ENCODE data around the gene ALX4.

ALX4 gene

GRCh38 chr11:44335919-44336318 lies 26.0 kb upstream of the ALX4 start:
- no peak for FAIRE-seq
- no peak for DNase-seq (ENCODE audit: insufficient read length, low spot score)

- DNase-seq (ENCODE audit: insufficient read length, low spot score) (no peak), FAIRE-seq (no peak)
Observed at GRCh38 chr11:44335052-44335760, 25.3 kb upstream of the ALX4 start.

GRCh38 chr11:44334356-44335004 lies 24.5 kb upstream of the ALX4 start:
- no peak for FAIRE-seq
- DNase-seq (ENCODE audit: insufficient read length, low spot score) = no peak

GRCh38 chr11:44333271-44334218 lies 23.6 kb upstream of the ALX4 start:
- FAIRE-seq = no peak
- no peak for DNase-seq (ENCODE audit: insufficient read length, low spot score)

- DNase-seq (ENCODE audit: insufficient read length, low spot score) = no peak
- FAIRE-seq = no peak
Observed at GRCh38 chr11:44332665-44333064, 22.7 kb upstream of the ALX4 start.

GRCh38 chr11:44329472-44330230 lies 19.7 kb upstream of the ALX4 start:
- no peak for DNase-seq (ENCODE audit: insufficient read length, low spot score)
- no peak for FAIRE-seq

- DNase-seq (ENCODE audit: insufficient read length, low spot score) = no peak
- FAIRE-seq = no peak
Observed at GRCh38 chr11:44328138-44328660, 18.3 kb upstream of the ALX4 start.

- no peak for DNase-seq (ENCODE audit: insufficient read length, low spot score)
Observed at GRCh38 chr11:44327730-44328129, 17.8 kb upstream of the ALX4 start.

GRCh38 chr11:44326615-44327475 lies 16.9 kb upstream of the ALX4 start:
- FAIRE-seq (no peak), DNase-seq (ENCODE audit: insufficient read length, low spot score) (no peak)

More at GRCh38 chr11:44327730-44328129, 17.8 kb upstream of the ALX4 start:
- no peak for FAIRE-seq

- no peak for FAIRE-seq
Observed at GRCh38 chr11:44325698-44326097, 15.8 kb upstream of the ALX4 start.

GRCh38 chr11:44324749-44325525 lies 15.0 kb upstream of the ALX4 start:
- FAIRE-seq = no peak
- no peak for DNase-seq (ENCODE audit: insufficient read length, low spot score)

More at GRCh38 chr11:44325698-44326097, 15.8 kb upstream of the ALX4 start:
- no peak for DNase-seq (ENCODE audit: insufficient read length, low spot score)

- no peak for FAIRE-seq
- DNase-seq (ENCODE audit: insufficient read length, low spot score) = no peak
Observed at GRCh38 chr11:44324222-44324621, 14.3 kb upstream of the ALX4 start.

- FAIRE-seq (no peak), DNase-seq (ENCODE audit: insufficient read length, low spot score) (no peak)
Observed at GRCh38 chr11:44322243-44322642, 12.3 kb upstream of the ALX4 start.

GRCh38 chr11:44321059-44321458 lies 11.1 kb upstream of the ALX4 start:
- DNase-seq (ENCODE audit: insufficient read length, low spot score) = no peak
- no peak for FAIRE-seq

GRCh38 chr11:44320289-44320973 lies 10.5 kb upstream of the ALX4 start:
- FAIRE-seq (no peak), DNase-seq (ENCODE audit: insufficient read length, low spot score) (no peak)

- no peak for FAIRE-seq
- DNase-seq (ENCODE audit: insufficient read length, low spot score) = no peak
Observed at GRCh38 chr11:44319552-44320288, 9.8 kb upstream of the ALX4 start.

GRCh38 chr11:44319170-44319551 lies 9.2 kb upstream of the ALX4 start:
- FAIRE-seq = no peak
- no peak for DNase-seq (ENCODE audit: insufficient read length, low spot score)

Data from GM19239 (cell line).